ENCODE measurements around the gene CDK11B.
A peak's percentile ranks its signal among the peaks of the same experiment; 100 is the strongest.
"Not testable (repeated sequence)": the region's sequence is repeated elsewhere in the genome, so short reads cannot be mapped to it uniquely, and the experiment has no call there.

The CDK11B gene

DNA sequence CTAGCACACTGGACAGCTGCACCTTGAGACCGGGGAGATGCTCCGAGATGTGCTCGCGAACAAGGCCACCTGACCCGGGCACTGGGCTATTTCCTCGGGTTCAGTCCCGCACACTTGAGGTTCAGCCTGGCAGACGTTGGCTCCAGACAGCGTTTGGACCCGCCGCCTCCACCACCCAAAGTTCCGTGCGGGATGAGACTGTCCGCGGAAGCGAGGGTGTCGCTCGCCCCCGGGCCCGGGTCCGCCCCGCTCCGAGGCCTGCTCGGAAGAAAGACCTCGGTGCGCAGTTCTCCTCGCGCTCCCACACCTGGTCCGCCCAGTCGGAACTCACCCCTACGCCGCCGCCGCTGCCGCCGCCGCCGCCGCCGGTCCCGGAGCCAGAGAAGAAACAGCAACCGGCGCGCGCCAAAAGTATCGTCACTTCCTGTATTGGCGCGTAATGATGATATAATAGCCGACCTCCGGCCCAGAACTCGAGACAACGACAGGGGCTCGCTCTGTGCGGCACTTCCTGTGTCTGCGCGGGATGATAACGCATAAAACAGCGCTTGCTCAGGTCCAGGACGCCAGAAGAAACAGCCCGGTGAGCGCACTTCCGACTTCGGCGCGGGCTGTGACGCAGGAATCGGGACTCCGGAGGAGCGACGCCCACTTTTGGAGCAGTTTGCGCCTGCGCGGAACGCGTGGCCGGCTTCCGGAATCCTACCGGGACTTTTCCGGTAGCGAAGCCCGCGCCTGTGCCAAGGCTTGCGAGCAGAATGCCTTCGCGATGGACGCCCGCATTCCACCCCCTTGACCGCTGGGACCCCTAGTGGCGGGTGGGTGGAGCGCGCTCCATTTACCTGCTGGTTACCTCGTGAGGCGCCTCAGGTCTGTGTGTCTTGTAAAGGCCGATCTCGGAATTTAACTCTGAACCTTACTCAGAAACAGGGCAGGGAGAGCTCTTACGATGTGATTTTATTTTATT is at the start of gene CDK11B:
Gene CDK11B (minus strand): TSS at position 422 of the 967 bp plus-strand sequence. CDS start 1,519 bp downstream, outside the sequence.
- DNase-seq (ENCODE audit: low spot score), result peak; percentile 99

DNA sequence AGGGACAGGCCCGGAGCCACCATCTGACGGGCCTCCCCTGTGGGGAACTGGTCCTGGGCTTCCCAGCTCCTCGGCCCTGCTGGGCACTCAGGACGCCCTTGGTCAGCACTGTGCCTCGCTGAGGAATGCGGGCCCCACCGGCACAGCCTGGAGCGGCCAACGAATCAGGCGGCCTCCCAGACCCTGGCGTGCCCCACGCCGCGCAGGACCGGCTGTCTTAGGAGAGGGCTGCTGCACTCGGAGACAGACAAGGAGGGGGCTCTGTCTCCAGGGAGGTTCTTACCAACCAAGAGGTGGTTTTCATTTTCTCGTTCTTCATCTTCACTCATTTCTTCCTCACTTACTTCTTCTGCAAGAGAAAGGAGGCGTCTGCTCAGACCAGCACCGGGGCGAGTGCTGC is 49.1 kb upstream of the CDK11B start:
- not testable (repeated sequence) for DNase-seq (ENCODE audit: low spot score)

DNA sequence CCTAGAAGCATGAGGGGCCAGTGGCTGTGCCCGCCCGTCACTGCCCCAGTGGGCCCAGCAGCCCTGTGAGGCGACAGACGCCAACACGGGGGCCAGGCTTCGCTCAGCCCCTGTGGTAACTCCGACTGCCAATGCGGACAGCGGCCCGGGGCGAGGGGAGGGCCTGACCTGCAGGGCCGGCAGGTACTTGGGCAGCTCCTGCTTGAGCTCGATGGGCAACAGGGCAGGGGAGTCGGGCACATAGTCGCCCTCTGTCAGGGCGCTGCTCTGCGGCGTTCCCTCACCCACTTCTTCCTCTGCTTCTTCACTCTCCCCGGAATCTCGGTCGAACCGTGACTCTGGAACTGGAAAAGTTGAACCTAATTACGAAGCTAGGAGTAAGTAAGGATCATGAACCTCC is 48.4 kb upstream of the CDK11B start:
- DNase-seq (ENCODE audit: low spot score), result not testable (repeated sequence)

DNA sequence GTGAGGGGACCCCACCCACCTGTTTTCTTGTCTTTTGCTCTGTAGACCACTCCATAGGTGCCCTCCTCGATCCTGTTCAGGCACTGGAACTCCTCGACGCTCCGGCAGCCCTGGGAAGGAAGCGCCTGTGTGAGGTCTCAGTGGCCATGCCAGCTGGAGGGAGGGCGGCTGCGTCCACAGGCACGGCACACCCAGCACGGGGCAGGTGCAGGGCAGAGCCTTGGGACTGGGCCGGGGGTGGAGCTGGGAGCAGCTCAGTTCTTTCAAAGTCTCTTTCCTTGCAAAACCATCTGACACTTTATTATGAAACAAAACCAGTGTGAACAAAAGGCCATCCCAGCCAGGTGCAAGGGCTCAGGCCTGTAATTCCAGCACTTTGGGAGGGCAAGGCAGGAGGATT is 46.8 kb upstream of the CDK11B start:
- not testable (repeated sequence) for DNase-seq (ENCODE audit: low spot score)

DNA sequence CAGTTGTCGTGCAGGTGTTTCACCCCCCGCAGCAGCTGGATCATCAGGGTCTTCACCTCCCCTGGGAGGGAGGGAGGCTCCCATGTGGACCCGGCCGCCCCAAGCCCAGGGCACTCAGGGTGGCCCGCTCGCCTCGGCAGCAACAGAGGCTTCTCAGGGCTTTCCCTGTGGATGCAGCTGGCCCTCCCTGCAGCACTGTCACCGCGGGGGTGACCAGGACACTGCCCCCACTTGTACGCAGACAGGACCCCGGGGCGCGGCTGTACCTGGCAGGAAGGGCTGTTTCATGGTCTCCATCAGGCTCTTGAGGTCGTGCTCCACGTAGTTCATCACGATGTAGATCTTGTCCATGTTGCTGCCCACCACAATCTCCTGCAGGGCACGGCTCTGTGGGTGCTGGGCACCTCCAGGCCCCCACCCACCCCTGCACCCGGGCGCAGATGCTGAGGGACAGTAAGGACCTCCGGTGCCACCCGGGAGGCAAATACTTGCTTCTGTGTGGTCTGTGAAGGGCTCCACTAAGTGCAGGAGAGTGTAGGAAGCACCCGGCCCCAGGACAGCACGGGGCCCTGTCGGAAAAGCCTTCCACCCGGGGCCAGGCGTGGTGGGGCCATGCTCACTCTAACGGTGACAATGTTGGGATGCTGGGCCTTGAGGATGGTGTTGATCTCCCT is 45.6 kb upstream of the CDK11B start:
- not testable (repeated sequence) for DNase-seq (ENCODE audit: low spot score)

DNA sequence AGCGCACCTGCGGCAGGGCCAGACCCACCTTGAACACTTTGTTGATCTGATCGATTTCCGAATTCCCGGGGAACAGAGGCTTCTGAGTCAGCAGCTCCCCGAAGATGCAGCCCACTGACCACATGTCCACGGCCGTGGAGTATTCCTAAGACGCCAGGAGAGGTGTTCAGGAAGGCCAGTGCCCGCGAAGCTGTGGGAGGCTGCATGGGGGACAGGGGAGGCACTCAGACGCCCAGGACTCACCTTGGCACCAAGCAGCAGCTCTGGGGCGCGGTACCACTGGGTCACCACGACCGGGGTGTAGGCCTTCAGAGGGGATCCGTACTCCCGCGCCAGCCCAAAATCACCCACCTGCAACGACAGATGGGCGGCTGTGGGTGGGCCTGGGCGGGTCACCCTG is 45.0 kb upstream of the CDK11B start:
- DNase-seq (ENCODE audit: low spot score), result no peak

DNA sequence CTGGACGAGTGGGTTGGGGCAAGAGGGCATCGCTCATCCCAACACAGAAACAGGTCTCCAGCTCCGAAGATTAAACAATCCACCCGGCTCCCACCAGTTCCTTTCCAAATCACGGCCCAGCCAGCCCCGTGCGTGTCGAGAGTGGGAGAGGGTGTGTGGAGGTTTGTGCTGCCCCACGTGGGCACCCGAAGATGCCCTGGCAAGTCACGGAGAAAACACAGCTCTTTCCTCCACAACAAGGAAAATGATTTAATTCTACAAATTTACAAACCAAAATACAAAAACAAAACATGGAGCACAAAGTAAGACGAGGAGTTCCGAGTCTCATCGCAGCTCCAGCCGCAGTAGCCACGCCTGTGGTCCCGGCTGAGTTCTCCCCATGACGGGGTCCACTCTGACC is 43.7 kb upstream of the CDK11B start:
- not testable (repeated sequence) for DNase-seq (ENCODE audit: low spot score)

DNA sequence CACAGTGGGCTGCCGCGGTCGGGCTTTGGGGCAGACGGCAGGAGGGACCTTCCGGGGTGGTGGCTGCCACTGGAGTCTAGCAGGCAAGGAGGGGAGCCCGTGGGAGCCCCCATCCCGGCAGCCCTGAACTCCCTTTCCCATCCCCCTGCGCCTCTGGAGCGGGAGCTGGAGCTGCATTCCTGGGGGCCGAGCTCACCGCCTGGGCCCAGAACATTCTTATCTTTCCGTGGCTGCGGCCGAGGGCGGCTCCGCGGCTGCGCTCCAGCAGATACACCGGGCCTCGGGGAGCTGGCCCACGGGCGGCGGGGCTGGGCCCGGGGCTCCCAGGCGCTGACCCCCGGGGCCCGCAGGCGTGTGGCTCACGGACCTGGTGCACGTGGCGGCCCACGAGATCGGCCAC is 41.8 kb upstream of the CDK11B start:
- DNase-seq (ENCODE audit: low spot score), result not testable (repeated sequence)

DNA sequence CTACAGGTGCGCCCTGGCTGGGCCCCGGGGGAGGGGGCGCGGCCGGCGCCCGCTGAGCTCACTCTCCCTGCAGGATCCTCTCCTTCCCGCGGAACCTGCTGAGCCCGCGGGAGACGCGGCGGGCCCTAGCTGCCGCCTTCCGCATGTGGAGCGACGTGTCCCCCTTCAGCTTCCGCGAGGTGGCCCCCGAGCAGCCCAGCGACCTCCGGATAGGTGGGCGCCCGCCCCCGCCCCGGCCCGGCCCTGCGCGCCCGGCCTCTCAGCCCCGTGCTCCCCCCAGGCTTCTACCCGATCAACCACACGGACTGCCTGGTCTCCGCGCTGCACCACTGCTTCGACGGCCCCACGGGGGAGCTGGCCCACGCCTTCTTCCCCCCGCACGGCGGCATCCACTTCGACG is 41.3 kb upstream of the CDK11B start:
- DNase-seq (ENCODE audit: low spot score), result not testable (repeated sequence)

DNA sequence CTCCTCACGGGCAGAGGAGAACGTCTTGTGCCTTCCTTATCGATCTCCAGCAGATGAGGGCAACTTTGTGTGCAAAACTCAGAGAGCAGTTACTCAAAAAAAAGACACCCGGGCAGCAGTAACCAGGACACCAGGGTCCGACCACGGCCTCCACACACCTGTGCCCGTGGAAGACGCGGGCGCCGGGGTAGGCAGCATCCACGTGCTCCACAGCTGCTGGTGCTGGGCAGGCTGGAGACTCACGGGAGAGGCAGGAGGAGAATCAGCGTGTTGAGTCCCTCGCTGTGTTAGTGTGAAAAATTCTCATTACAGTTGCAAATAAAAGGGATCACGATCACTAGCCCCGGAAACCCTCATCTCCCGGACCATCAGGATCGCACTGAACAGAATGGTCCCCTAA is 40.3 kb upstream of the CDK11B start:
- not testable (repeated sequence) for DNase-seq (ENCODE audit: low spot score)

DNA sequence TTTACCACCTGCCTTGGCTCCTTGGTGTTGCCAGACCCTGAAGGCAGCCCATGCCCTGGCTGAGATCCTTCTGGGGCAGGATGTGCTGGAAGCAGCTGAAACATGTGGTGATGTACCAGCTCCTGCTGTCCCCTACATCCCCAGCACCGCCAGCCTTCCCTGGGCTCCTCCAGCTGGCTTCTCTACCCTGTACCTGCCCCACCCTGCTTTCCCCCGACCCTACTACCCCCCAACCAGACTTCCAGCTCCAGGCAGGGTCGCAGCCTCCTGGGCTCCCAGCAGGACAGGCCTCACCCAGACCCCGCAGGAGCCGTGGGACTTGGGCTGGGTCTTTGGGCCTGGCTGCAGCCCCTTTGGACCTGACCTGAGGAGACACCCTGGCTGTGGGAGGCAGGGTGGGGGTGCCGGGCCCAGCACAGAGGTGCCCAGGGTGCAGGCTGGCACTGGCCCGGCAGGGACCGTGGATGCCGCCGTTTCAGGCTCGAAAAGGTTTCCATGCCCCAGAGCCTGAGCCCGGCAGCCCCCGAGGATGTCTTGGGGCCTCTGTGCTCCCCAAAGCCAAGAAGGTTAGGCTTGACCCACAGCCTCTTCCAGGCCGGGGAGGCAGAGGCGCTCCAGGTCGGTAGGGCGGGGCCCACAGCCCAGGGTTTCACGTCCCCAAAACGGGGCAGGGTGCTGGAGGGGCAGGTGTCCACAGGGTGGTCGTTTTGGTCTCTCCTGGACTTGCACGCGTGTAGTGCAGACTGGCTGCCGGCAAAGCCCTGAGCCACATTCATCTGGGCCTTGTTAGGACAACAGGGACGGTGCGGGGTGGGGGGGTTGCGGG is 38.8 kb upstream of the CDK11B start:
- not testable (repeated sequence) for DNase-seq (ENCODE audit: low spot score)

DNA sequence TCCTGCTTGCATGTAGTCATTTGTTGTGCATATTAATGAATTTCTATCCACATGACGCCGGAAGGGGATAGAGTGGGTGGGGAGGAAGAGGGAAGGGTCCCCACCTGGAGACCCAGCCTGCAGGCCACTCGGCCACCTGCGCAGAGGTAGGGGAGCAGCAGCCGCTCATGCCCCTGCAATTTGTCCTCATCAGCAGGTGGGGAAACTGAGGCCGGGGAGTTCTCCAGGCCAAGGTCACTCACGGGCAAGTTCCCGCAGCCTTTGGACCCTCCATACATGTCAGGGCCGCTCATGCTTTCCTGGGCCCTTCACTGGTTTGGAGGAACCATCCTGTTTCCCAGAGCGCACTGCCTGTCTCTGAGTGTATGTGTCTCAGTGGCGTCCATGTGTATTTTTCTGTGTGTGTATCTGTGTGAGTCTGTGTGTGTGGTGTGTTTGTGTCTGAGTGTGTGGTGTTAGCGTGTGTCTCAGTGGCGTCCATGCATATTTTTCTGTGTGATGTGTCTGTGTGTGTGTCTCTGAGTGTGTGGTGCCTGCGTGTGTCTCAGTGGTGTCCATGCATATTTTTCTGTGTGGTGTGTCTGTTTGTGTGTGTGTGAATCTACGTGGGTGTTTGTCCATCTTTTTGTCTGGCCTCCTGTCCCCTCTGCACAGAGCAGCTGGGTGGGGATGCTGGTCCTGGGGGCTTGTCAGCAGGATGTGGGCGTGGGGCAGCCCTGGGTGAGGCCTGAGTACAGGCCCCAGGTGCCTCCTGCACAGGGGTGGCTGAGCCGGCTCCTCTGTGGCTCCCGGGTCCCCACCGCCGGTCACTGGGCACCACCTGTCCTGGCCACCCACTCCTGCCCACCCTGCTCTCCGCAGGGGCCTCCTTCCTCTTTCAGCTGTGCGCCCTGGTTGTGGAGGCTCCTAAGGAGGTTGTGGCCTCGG is 37.9 kb upstream of the CDK11B start:
- not testable (repeated sequence) for DNase-seq (ENCODE audit: low spot score)

DNA sequence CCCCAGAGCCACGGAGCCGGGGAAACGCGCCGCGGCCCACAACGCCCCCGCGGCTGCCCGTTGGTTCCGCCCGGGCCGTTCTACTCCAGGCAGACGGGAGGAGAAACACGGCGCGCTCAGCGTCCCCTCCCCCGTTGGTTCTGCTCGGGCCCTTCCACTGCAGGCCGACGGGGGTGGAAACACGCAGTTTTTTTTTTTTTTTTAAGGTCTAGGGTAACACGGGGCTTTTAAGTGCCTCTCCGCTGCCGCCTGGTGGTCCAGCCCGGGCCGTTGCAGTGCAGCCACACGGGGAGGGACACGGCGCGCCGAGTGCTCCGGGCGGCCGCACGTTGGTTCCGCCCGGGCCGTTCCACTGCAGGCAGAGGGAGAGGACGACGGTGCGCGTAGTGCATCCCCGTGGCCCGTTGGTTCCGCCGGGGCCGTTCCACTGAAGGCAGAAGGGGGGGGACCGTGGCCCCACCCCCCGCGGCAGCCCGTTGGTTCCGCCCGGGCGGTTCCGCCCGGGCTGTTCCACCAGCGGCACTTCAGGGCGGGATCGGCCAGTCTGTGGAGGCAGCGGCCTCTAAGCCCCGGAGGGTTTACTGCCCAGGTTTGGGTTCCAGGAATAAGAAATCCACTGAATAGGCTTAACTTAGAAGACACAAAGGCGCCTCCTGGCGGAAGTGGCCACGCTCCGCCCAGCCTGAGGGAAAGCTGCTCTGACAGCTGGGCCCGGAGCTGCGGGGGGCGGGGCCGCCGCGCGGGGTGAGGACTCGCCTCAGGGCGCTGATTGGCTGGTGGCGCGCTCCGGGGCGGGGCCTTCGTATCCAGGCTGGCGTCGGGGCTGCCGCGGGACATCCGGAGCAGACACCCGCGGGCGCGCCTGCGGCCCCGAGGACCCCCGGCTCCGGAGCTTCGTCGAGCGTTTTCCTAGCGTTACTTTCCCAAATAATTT is 34.2 kb upstream of the CDK11B start, which contains the start of gene SLC35E2B:
Gene SLC35E2B (minus strand): TSS at position 82 of the 934 bp plus-strand sequence. CDS start 16,096 bp downstream, outside the sequence.
- peak; percentile 96 for DNase-seq (ENCODE audit: low spot score)

DNA sequence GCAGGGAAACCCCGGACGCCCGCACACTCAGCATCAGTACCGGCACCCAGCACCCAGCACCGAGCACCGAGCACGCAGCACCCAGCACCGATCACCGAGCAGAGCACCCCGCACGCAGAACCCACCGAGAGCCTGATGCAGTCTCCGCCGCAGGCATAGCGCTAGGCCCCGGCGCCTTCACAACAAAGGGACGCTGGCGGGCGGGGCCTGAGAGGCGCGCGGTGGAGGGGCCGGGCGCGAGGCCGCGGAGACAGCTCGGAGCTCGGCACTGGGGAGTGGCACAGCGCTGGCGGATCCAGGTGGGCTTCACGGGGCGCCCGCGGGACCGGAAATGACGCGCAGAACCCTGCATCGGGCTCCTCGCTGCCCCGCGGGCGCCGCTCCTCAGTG is 33.5 kb upstream of the CDK11B start:
- DNase-seq (ENCODE audit: low spot score), result peak; percentile 82

DNA sequence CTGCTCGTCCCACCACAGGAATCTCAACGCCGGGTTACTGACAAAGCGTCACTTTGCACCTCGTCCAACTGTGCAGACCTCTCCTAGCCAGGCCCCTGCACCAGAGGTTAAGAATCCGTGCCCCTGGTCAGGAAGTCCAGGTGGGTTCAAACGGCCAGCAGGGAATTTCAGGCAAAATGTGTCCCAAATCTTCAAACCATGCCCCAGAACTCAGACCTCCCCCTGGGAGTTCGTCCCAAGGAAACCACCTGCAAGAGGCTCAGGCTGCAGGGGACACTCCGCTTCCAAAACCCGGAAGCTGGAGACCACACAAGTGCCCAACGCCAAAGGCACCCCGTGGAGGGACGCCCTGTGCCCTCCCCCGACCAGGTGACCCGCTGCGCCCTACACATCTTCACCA is 32.6 kb upstream of the CDK11B start:
- not testable (repeated sequence) for DNase-seq (ENCODE audit: low spot score)

DNA sequence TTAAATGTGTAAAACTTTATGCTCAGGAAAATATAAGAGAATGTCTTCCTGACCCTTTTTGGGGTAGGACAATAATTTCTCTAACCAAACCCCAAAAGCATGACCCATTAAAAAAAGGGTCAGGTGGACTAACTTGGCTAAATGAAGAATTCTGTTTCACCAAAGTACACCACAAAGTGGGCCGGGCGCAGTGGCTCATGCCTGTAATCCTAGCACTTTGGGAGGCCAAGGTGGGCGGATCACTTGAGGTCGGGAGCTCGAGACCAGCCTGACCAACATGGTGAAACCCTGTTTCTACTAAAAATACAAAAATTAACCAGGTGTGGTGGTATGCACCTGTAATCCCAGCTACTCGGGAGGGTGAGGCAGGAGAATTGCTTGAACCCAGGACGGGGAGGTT is 30.7 kb upstream of the CDK11B start:
- not testable (repeated sequence) for DNase-seq (ENCODE audit: low spot score)

DNA sequence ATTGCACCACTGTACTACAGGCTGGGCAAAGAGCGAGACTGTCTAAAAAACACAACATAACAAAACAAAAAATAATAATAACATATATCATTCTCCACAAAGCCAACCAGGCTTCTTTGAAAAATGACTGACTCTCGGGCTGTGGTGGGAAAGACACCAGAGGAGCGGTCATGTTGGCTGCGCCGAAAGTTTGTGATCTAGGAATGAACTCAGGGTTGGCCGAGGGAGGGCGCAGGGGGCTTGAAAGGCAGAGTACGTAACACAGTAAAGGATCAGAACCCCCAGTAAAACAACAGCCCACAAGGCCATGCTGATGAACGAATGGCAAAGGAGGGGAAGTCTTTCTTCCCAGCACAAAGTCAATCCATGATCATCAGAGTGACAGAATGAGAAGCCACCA is 29.0 kb upstream of the CDK11B start:
- no peak for DNase-seq (ENCODE audit: low spot score)

DNA sequence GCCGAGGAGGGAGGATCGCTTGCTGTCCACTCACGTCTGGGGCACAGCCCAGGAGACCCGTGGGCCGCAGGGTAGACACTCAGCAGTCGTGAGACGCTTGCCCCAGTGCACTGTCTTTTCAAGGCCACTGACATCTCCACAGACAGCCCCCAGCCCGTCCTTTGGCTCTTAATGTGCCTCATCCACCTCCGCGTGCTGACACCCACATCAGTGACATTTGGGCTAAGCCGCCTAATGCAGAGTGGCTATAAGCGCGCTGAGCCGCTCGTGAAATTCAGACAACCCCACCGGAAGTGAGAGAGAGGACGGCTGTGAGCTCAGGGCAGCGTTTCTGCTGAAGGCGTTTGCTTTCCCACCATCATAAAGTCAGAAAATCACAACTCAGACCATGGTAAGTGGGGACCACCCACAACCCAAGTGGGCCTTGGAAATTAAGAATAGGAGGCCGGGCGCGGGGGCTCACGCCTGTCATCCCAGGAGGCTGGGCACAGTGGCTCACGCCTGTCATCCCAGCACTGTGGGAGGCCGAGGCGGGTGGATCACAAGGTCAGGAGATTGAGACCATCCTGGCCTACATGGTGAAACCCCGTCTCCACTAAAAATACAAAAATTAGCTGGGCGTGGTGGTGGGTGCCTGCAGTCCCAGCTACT is 25.4 kb upstream of the CDK11B start:
- DNase-seq (ENCODE audit: low spot score), result no peak
